Vagina (tissue), 2 donors: ENCODE data around the gene AHNAK. TPM values are rescaled to one million over a fixed set of nuclear protein-coding genes. Genes with fewer than 3 reads are reported as not detected.
"Not testable (repeated sequence)": the region's sequence is repeated elsewhere in the genome, so short reads cannot be mapped to it uniquely, and the experiment has no call there.

Experiments used
- DNase-seq, 2 donors: peaks; one replicate each; pipeline ENCODE4 v3.0.0-alpha.2; 2017; ENCODE audit errors: extremely low spot score in 2 of 2
- H3K27ac ChIP-seq: fragments of 200-600 bp; sonication (generic); one replicate; pipeline ENCODE4 v1.5.1; 2019
- H3K27me3 ChIP-seq: fragments of 200-600 bp; sonication (generic); one replicate; pipeline ENCODE4 v1.5.1; 2019
- H3K36me3 ChIP-seq, 2 donors: fragments of 200-600 bp; sonication (generic); one replicate each; pipeline ENCODE4 v1.5.1; 2017 to 2019
- H3K4me1 ChIP-seq: fragments of 200-600 bp; sonication (generic); one replicate; pipeline ENCODE4 v1.5.1; 2019
- H3K4me3 ChIP-seq, 2 donors: fragments of 200-600 bp; sonication (generic); 1 replicate in 1 of 2; 2 replicates in 1 of 2; pipeline ENCODE4 v1.5.1; 2016 to 2019
- H3K9me3 ChIP-seq: fragments of 200-600 bp; sonication (generic); one replicate; pipeline ENCODE4 v1.5.1; 2019
- CTCF ChIP-seq, 3 experiments: fragments of 450-650 bp in 2 of 3; fragments of 200-600 bp in 1 of 3; sonication (generic) in 1 of 3; IDR thresholded peaks; one replicate each; pipeline ENCODE4 v1.5.1; 2017 to 2019; ENCODE audit warnings: antibody characterized with exemption in 3 of 3, mild to moderate bottlenecking in 2 of 3, moderate library complexity in 2 of 3
- POLR2A ChIP-seq, 2 donors: fragments of 450-650 bp; IDR thresholded peaks; one replicate each; pipeline ENCODE4 v1.6.1; 2017; ENCODE audit warnings: antibody characterized with exemption in 2 of 2, mild to moderate bottlenecking in 2 of 2, moderate library complexity in 2 of 2
- POLR2AphosphoS5 ChIP-seq, 2 donors: sonication (generic); formaldehyde crosslinking; IDR thresholded peaks; one replicate each; pipeline ENCODE4 v1.9.0; 2017; ENCODE audit warnings: antibody characterized with exemption in 2 of 2, mild to moderate bottlenecking in 2 of 2, low read depth in 1 of 2; ENCODE audit not compliant: insufficient read depth in 1 of 2
- intact Hi-C: fragments of 100-400 bp; cut with DNase I; formaldehyde crosslinking; loops from one replicate; pipeline ENCODE4 v1.15.1; 2023
- total RNA-seq: library from RNA; depleted of rRNA; stranded (reverse); fragments of >200 nt; gene quantifications from one replicate; pipeline ENCODE4 v1.2.3, GENCODE V29; 2016

AHNAK gene
- total RNA-seq, 1 donor from 2014 or later: 828 TPM

DNA sequence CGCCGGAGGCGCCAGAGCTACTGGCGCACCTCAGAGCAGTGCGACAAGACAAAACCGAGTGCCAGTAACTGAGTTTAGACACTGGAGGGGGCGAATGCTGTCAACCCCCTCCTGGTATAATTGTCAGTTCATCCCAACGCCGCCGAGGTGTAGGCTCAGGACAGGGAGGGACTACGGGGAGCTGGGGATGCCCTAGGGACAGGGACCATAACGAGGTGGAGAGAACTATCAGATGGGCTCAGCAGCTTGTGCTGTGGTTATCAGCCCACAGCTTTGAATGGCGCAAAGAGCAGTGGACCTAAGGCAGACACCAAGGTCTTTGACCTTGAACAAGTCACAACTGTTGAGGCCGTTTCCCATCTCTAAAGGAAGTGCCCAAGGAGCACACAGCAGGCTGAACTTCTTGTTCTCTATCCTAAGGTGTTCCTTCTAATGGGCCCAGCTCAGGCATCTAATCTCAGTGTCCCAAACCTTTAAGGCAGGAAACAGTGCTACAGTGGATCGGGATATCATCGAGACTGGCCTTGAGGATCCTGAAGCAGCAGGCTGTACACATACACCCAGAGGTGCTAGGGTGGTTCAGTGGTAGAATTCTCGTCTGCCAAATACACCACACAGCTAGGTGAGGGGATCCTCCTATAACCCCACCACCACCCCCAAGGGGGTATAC, 45.7 kb upstream of the AHNAK start:
- peaks cover 29% of the 10 kb centered on the region for H3K4me1 ChIP-seq
- H3K27me3 ChIP-seq: no peaks in the 10 kb centered on the region
- no peak for TF ChIP-seq POLR2A (IDR thresholded peaks at IDR 0.05)
- TF ChIP-seq CTCF (IDR thresholded peaks at IDR 0.05): no peak
- TF ChIP-seq POLR2AphosphoS5 (IDR thresholded peaks at IDR 0.05; ENCODE audit: insufficient read depth in 1 of 2, low read depth in 1 of 2): no peak
- DNase-seq: no peak
- no peaks in the 10 kb centered on the region for H3K9me3 ChIP-seq
- intact Hi-C loops: no loop called here
- H3K4me3 ChIP-seq: peak overlapping the region; percentile 70 to 82
- H3K36me3 ChIP-seq: peaks cover 0 to 44% of the 10 kb centered on the region in 2 donors
- H3K27ac ChIP-seq: peak overlapping the region; percentile 94

DNA sequence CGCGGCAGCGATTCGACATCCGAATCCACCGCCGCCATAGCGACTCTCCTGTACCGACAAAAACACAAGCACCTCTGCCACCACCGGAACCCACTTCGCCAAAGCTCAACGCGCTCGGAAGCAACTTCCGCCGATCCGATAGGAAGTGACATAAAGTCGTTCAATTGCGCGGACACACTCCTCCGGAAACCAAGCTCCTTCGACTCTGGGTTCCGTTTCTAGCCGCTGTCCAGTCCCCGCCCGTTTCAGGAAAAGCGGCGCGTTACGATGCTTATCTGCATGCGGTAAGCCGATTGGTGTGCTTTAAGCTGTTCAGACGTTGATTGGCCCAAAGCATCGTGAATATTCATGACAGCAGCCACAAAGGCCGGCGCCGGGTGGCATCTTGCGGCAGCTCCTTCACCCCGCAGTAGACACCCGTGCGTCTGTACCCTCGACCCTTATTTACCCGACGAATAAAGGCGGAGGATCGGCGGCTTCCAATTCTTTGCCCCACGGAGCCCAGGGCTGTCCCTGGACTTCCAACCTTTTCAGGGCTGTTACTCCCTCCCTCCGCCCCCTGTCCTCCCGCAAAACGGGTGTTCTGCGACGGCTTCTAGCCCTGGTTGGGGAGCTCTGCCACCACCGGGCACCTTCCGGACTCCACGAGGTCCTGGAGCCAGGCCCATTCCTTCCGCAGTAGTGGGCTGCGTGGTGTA, 45.0 kb upstream of the AHNAK start, which contains the start of gene TUT1:
Gene TUT1, minus strand, starts transcription at position 76 of the 698 bp plus-strand sequence. Its CDS starts 38 bp downstream, at position 38.
- TF ChIP-seq POLR2A (IDR thresholded peaks at IDR 0.05): peak in 1 of 2 donors; percentile 73
- TF ChIP-seq POLR2AphosphoS5 (IDR thresholded peaks at IDR 0.05; ENCODE audit: insufficient read depth in 1 of 2, low read depth in 1 of 2): peak; percentile 98 to 99
- peak in 2 of 3 experiments; percentile 8 to 10 for TF ChIP-seq CTCF (IDR thresholded peaks at IDR 0.05)
- no peaks in the 10 kb centered on the region for H3K9me3 ChIP-seq
- H3K4me1 ChIP-seq: peaks cover 29% of the 10 kb centered on the region
- peaks cover 0 to 42% of the 10 kb centered on the region in 2 donors for H3K36me3 ChIP-seq
- peak within 1 kb of the TSS; percentile 94 for H3K27ac ChIP-seq
- peak in 1 of 2 donors; percentile 100 for DNase-seq
- intact Hi-C loops: no loop called here
- H3K27me3 ChIP-seq: no peaks in the 10 kb centered on the region
- peak within 1 kb of the TSS; percentile 70 to 82 for H3K4me3 ChIP-seq

DNA sequence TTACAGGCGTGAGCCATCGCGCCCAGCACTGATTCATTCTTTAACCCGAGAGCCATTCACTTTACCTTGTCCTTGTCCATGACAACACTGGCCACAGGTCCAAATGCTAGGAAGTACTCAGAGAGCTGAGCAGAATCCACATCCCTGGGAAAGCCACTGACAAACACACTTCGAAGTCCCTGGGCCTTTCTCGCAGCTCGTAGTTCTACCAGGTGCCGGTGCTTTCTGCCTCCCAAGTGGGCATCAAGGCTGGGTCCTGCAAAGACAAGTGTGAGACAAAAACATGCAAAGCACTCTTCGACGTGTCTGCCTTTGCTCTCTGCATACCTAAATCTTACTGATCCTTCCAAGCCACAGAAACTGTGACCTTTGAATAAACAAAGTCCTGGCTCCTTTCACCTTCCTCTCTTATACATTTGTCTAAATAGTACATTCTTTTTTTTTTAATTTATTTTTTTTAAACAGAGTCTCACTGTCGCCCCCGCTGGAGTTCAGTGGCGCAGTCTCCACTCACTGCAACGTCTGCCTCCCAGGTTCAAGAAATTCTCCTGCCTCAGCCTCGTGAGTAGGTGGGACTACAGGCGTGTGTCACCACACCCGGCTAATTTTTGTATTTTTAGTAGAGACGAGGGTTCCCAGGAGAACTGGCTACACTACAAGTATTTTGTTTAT, 42.5 kb upstream of the AHNAK start:
- intact Hi-C loops: no loop called here
- peaks cover 0 to 29% of the 10 kb centered on the region in 2 donors for H3K36me3 ChIP-seq
- H3K4me3 ChIP-seq: no peak overlapping the region
- H3K27me3 ChIP-seq: no peaks in the 10 kb centered on the region
- H3K4me1 ChIP-seq: peaks cover 29% of the 10 kb centered on the region
- no peaks in the 10 kb centered on the region for H3K9me3 ChIP-seq
- TF ChIP-seq CTCF (IDR thresholded peaks at IDR 0.05): no peak
- no peak for TF ChIP-seq POLR2A (IDR thresholded peaks at IDR 0.05)
- no peak for TF ChIP-seq POLR2AphosphoS5 (IDR thresholded peaks at IDR 0.05; ENCODE audit: insufficient read depth in 1 of 2, low read depth in 1 of 2)
- no peak for DNase-seq
- H3K27ac ChIP-seq: no peak overlapping the region

DNA sequence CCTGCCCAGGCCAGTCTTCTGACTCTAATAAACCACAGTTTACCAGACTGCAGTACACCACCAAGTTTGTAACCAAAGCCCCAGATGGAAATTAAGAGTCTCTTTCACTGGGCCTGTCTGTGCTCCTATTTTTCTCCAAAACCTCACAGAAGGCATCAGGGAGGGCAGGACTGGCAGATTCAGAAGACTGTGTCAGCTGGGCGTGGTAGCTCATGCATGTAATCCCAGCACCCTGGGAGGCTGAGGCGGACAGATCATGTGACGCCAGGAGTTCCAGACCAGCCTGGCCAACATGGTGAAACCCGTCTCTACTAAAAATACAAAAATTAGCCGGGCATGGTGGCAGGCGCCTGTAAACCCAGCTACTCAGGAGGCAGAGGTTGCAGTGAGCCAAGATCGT, 38.8 kb upstream of the AHNAK start:
- H3K27me3 ChIP-seq, DNase-seq, H3K4me3 ChIP-seq, H3K4me1 ChIP-seq, H3K9me3 ChIP-seq, H3K27ac ChIP-seq, intact Hi-C loops: not testable (repeated sequence)
- H3K36me3 ChIP-seq: peaks cover 0 to 25% of the 10 kb centered on the region in 2 donors

- H3K27me3 ChIP-seq, H3K4me3 ChIP-seq, DNase-seq, intact Hi-C loops, H3K27ac ChIP-seq, H3K9me3 ChIP-seq, H3K4me1 ChIP-seq: not testable (repeated sequence)
- H3K36me3 ChIP-seq: peaks cover 0 to 30% of the 10 kb centered on the region in 2 donors
Observed at GRCh38 chr11:62581735-62582134, 35.1 kb upstream of the AHNAK start.
